Colon (tissue), 2 donors: ENCODE measurements around the gene KLC3.
"Not testable (repeated sequence)": the region's sequence is repeated elsewhere in the genome, so short reads cannot be mapped to it uniquely, and the experiment has no call there.

ENCODE experiments used
- FAIRE-seq: peaks from 2 replicates; lab custom pipeline; 2012; peaks lifted over from hg19 to GRCh38; lab: Jason Lieb, UNC
- donor health status: control.
- donor health status: control.

The KLC3 gene

DNA sequence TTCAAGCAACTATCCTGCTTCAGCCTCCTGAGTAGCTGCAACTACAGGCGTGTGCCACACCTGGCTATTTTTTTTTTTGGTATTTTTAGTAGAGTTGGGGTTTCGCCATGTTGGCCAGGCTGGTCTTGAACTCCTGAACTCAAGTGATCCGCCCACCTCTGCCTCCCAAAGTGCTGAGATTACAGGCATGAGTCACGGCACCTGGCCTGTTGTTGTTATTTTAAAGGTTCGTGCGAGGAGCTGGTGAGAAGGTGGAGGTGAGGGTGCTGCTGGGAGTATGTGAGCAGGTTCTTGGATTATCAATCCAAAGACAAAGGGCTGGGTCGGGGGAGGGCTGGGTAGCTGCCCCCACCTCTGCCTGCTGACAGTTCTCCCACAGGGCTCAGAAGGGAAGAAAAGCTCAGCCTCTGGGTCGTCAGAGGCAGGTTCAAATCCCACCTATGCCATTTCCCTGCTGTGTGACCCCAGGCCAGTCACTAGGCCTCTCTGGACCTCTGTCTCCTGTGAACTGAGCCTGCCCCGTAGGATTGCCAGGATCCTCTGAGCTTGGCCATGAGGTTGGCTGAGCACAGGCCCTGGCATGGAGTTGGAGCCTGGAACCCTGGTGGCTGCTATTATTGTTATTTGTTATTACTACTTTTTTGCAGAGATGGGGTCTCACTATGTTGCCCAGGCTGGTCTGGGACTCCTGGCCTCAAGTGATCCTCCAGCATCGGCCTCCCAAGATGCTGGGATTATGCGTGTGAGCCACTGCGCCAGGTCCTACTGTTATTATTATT lies 19.4 kb upstream of the KLC3 start:
- FAIRE-seq: no peak

DNA sequence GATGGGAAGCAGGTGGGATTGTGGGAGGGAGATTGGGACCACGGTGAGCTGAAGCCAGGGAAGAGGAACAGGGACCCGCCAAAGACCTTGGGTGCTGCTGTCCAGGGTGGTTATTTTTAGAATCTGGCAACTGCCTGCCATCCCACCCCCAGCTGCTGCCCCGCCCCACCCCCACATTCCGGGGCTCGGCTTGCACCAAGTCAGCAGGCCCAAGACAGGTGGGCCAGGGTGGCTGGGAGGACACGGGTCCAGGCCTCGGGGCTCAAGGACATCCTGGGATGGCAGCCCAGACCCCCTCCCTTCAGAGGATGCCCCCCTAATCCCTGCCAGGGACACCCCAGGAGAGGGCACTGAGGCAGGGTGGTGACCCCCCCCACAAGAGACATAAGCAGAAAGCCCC lies 18.7 kb upstream of the KLC3 start:
- no peak for FAIRE-seq

DNA sequence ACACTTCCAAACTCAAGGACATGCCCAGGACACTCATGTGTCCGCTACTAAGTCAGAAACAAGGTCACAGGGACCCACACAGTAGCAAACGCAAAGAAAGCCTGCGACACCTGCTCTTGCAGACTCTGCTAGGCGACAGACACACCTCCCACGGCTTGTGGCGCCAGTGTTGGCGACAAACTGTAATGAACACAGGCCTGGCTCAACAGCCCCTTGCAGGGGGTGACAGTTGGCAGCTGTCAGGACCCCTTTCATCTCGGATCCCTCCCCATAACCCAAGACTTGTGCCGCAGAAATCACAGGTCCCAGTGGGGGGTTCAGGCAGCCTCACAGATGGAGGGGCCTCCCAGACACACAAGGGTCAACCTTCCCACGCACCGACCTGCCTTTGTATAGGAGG lies 18.2 kb upstream of the KLC3 start:
- no peak for FAIRE-seq

DNA sequence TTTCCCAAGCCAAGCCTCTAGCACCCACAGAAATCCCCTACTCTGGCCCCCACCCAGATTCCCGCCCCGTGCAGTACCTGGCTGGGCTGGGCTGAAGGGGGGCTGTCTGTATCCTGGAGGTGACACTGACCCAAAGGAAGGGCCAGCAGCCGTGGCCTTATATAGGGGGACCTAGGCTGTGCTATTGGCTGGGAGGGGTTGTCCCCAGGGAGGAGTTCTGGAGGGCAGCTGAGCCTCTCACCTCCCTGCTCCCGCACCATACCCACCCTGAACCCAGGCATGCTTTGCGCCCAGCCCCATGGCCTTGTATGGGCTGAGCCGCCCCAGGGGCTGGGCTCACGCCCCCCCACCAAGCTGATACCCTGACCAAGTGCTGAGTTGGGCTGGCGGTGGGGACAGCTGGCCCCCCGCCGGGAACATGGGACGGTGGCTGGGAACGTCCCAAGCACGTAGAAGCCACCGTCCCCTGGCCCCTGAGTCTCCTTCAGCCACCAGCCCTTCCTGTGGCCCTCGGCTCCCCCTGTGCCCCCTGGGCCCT lies 17.7 kb upstream of the KLC3 start, which contains the start of gene CKM:
TSS of gene CKM (minus strand) at position 132 of the 538 bp plus-strand sequence. CDS start 3,162 bp downstream, outside the sequence.
- no peak for FAIRE-seq

DNA sequence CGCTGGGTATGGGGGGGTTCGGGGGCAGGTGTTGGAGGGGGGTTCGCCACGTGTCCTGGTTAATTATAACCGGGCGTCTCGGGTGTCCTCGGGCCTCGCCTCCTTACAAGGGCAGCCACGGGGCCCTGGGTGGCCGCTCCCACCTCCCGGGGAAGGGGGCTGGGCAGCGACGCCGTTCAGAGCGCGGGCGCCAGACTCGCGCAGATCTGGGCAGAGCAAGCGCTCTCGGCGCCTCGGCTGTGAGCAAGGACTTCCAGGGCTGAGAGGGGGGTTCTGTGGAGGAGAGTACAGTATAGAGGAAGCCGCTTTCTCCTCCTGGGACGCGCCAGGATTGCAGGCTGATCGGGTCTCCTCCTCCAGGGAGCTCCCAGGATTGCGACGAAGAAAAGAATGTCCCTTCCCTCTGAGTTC lies 16.9 kb upstream of the KLC3 start:
- no peak for FAIRE-seq

DNA sequence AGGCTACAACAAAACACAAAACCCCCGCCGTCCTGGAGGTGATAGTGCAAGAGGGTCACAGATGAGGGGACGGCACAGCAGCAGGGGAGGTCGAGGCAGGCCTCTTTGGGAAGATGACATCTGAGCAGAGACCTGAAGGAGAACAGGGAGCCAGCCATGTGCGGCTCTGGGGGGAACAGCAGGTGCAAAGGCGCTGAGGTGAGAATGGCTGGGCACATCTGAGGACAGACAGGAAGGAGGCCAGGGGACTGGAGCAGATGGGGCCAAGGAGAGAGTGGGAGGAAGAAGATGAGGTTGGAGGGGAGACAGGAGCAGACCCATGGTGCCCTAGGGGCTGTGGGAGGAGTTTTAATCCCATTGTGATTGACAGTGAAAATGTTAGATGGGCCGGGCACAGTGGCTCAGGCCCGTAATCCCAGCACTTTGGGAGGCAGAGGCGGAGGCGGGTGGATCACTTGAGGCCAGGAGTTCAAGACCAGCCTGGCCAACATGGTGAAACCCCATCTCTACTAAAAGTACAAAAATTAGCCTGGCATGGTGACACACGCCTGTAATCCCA lies 16.1 kb upstream of the KLC3 start:
- no peak for FAIRE-seq

DNA sequence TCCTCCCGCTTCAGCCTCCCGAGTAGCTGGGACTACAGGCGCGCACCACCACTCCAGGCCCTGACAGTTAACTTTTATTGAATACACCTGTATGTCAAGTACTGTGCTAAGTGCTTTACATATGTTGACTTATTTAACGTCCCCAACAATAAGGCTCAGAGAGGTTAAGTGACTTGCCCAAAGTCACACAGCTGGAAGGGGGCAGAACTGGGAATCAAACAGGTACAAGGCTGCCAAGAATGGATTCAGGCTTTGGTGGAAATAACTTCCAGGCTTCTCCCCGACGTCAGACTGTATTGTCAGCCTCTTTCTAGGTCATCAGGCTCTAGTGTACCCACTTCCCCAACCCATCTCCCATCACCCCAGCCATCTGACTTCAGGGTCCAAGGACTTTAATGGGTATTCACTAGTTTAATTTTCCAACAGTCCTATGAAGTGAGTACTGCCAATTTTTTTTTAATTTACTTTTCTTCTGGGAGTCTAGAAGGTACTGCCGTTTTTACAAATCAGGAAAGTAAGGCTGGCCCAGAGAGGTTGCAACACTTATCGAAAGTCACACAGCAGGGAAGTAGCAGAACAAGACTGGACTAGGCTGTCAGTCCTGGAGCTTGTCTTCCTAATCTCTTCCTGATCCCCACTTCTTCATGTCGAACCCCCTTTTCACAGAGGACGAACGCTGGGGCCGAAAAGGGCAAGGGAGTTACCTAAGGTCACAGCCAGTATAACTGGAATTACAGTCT lies 13.0 kb upstream of the KLC3 start:
- FAIRE-seq: no peak

DNA sequence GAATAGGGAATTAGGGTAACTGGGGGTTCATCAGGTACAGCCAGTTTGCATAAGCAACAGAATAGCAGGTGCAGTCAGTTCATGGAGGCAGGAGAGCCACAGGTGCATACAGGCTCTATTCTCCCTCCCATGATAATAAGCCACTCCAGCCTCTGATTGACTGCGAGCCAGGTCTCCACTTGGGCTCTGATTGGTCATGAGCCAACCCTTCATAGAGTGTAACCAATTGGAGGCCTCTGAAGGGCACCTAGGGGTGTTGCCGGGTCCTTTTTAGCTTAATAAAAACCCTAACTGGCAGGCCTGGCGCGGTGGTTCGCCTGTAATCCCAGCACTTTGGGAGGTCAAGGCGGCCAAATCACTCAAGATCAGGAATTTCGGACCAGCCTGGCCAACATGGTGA lies 9.1 kb upstream of the KLC3 start:
- no peak for FAIRE-seq

DNA sequence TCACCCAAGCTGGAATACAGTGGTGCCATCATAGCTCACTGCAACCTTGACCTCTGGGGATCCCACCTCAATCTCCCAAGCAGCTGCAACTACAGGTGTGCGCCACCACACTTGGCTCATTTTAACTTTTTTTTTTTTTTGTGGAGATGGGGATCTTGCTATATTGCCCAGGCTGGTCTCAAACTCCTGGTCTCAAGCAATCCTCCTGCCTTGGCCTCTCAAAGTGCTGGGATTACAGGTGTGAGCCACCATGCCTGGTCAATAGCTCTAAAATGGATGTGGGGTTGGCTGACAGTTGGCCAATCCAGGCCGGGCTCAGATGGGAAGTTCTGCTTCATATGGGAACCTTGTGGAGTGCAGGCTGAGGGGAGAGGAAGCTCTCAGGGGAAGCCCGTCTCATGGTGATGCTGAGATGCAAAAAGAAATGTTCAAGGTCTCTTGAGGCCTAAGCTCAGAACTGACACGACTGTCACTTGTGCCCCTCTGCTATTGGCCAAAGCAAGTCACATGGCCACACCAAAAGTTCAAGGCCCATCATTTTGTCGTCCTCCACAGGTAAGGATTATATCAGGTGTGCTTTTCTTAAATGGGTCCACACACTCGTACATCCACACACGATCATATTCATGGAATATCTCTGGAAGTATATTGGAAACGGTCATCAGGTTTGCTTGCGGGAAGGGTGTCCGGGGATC lies 6.8 kb upstream of the KLC3 start:
- FAIRE-seq: no peak

DNA sequence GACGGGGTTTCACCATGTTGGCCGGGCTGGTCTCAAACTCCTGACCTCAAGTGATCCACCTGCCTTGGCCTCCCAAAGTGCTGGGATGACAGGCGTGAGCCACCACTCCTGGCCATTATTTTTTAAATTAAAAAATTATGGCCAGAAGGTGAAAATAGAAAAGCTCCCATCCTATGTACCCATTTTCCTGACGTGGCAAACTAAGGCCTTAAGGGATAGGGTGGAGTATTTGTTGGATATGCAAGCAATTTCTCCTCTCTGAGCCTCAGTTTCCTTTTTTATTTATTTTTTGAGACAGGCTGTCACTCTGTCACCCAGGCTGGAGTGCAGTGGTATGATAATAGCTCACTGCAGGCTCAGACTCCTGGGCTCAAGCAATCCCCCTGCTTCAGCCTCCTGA lies 5.7 kb upstream of the KLC3 start:
- not testable (repeated sequence) for FAIRE-seq

DNA sequence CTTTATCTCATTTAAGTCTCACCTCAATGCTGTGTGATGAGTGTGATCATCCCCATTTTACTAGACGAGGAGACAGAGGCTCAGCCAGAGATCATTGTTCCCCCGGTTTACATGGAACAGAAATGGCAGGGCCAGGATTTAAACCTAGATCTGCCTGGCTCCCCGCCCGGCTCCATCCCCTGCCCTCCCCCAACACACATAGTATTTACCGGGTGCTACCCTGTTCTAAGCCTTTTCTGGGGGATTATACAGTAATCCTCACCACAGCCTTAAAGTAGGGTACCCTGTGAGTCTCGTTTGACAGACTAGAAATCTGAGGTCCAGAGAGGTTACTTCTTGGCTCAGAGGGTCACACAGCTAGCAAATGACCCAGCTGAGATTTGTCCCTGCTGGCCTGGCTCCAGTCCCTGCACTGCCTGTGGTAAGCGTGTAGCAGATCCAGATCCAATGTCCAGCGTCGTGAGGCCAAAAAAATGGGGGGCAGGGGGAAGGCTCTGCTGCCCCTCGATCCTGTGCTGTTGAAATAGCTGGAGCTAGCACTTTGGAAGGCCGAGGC lies 3.8 kb upstream of the KLC3 start:
- FAIRE-seq: no peak

DNA sequence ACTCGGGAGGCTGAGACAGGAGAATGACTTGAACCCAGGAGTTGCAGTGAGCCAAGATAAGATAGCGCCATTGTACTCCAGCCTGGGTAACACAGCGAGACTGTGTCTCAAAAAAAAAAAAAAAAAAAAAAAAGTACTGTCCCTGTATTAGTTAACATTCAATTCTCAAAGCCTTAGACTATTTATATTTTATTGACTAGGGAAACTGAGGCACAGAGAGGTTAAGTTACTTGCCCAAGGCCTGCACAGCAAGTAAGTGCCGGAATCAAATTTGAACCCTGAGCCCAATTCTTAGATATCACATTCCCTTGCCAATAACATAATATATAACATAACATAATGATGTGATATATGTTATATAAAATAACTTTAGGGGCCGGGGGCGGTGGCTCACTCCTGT lies 921 bp upstream of the KLC3 start:
- FAIRE-seq: no peak

DNA sequence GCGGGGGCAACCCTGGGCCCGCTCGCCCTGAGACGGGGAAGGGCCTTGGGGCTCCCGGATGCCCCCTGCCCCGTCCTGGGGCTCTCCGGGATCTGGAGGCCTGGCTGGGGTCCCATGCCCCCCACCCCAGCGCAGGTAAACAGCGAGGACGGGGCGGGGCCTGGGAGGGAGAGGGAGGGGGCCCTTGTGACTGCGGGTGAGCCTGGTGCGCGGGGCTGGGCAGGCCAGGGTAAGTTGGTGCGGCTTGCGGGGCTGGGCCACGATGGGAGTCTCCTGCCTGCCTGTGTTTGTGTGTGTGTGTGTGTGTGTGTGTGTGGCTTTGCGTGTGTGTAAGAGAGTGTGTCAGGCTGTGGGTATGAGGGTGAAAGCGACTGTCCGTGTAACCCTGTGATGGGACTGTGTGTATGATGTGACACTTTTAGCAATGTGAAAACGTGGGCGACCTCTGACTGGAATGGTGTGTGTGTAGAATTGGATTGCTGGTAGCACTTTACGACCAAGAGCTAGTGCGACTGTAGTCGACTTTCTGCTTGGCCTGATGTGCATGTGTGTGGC lies 426 bp downstream of the KLC3 start:
- FAIRE-seq: no peak

DNA sequence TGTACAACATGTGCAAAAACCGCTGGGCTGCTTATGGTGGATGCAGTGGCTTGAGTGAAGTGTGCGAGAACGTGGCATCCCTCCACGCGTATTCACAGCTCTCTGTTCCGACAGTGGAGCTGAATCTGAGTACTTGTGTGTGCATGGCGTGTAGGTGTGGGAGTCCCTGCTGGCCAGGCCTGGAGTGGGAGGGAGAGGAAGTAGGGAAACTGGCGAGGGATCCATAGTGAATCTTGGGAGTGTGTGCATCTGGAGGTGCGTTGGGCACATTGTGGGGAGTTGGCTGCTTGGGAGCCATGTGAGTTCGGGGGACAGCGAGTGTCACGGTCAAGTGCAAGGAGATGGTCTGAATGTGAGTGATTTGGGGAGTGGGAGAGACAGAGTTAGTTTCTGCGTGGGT lies 2.4 kb downstream of the KLC3 start:
- no peak for FAIRE-seq

DNA sequence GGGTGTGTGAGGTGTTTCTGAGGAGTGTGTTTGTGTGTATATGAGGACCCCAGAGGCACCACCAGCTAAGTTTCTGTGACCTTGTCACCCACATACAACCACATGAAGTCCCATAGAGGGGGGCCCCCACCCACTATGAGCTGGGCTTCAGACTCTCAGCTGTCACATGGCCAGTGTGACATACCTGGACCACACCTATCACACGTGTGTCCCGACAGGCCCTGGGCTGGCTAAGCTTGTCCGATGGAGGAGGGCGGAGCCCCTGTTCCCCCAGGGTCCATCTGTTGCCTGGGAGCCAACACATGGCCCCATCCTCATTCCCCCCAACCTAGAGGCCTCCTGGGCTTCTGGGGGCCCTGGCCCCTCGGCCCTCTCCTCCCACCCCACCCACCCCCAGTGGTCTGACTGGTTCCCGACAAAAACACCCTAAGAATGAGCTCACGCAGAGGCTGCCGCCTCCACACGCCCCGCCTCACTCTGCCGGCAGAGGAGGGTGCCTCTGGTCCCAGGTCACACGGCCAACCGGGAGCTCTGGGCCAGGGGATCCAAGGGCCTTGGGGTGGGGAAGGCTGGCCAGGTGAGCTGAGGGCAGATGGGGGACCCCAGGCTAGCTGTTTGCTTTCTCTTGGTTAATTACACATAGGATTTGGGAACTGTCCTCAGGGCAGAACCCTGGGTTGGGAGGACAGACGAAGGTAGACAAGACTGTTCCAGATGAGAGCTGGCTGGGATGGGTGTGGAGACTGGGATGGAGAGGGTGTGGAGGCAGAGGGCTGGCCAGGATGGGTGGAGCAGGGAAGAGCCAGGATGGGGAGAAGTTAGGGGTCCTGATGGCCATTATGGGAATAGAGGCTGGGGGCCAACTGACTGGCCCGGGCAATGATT lies 4.3 kb downstream of the KLC3 start:
- FAIRE-seq: no peak

DNA sequence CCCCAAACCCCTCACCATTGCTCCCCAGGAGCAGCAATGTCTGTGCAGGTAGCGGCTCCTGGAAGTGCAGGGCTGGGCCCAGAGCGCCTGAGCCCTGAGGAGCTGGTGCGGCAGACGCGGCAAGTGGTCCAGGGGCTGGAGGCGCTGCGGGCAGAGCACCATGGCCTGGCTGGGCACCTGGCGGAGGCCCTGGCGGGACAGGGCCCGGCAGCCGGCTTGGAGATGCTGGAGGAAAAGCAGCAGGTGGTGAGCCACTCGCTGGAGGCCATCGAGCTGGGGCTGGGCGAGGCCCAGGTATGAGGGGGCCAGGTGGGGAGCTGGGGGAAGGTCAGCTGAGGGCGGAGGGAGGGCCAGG lies 4.9 kb downstream of the KLC3 start:
- FAIRE-seq: no peak

DNA sequence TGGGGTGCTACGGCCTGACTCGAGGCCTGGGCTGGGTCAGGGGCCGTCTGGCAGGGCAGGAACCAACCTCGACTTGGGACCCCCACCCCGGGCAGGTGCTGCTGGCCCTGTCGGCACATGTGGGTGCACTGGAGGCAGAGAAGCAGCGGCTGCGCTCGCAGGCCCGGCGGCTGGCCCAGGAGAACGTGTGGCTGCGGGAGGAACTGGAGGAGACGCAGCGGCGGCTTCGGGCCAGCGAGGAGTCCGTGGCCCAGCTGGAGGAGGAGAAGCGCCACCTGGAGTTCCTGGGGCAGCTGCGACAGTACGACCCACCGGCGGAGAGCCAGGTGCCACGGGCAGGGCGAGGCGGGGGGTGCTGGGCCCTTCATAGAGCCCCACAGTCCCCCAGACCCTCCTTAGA lies 5.9 kb downstream of the KLC3 start:
- no peak for FAIRE-seq

DNA sequence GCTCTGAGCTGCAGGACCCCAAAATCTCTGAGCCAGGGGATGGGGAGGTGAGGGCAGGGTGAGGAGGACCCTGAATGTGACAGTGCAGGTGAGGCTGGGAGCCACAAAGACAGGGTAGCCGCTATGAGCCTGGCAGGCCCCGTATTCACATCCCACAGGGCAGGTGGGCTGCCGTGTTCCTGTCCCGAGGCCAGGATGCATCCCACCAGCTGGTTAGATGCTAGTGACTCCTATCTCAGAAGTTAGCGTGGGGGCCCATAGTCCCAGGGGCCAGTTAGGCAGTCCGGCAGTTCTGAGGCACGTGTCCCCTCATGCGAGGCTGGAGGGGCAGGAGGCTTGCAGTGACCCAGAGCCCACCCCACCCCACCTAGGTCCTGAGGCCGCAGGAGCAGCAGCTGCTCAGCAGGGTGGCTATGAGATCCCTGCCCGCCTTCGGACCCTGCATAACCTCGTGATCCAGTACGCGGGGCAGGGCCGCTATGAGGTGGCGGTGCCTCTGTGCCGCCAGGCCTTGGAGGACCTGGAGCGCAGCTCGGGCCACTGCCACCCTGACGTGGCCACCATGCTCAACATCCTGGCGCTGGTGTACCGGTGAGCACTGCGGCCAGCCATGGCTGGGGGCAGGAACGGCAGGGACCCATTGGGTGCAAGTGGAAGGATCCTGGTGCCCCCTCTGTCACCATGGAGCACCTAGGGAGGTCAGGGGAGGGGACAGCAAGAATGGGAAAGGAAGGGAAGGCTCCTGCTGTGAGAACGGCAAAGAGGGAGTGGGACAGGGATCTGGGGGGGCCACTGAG lies 7.2 kb downstream of the KLC3 start:
- no peak for FAIRE-seq

DNA sequence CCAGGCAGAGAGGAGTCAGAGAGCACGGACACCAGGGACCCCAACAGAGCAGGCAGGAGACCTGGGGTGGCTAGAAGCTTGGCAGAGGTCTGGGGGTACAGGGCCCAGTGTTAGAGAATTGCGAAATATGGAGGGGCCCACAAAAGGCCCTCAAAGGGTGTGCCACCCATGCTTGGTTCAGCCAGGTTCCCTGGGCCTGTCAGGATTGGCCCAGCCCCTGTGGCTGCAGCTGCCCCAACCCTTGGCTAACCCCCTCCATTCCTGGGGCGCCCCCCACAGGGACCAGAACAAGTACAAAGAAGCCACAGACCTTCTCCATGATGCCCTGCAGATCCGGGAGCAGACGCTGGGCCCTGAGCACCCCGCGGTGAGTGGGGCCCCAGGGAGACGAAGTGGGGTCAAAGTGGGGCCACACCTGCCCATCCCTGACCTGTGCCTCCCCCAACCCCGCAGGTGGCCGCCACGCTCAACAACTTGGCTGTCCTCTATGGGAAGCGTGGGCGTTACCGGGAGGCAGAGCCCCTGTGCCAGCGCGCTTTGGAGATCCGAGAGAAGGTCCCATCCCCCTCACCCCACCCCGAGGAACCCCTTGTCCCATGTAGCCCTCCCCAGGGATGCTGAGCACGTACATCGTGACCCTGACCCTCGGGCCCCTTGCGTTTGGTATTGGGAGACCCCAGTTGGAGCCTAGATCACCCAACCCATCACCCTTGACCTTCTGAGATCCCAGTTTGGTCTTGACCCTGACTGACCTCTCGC lies 8.0 kb downstream of the KLC3 start:
- FAIRE-seq: no peak

DNA sequence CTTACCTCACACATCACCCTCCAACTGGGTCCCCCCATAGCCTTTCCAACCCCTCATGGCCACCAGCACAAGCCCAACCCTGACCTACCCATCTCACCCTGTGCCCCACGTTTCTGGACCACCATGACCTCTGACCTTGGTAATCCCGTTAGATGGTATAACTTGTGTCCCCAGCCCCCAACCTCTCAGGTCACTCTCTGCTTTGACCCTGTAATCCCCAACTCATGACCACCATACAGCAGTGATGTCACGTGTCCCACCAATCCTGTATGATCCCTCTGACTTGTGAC lies 8.5 kb downstream of the KLC3 start:
- no peak for FAIRE-seq
